Lower leg skin (tissue), 4 donors: ENCODE measurements around the gene PDXK. TPM values are rescaled to one million over a fixed set of nuclear protein-coding genes. Genes with fewer than 3 reads are reported as not detected.

Experiments used
- DNase-seq, 2 donors: peaks; one replicate each; pipeline ENCODE4 v3.0.0-alpha.2; 2019; ENCODE audit warnings: low spot score in 2 of 2
- H3K4me3 ChIP-seq: fragments of 200-600 bp; sonication (generic); 2 replicates; pipeline ENCODE4 v1.5.1; 2017; ENCODE audit warnings: mild to moderate bottlenecking, low read depth; ENCODE audit not compliant: poor library complexity, severe bottlenecking
- CTCF ChIP-seq, 3 donors: fragments of 450-650 bp; IDR thresholded peaks; one replicate each; pipeline ENCODE4 v1.5.1; 2016; ENCODE audit warnings: antibody characterized with exemption in 3 of 3, mild to moderate bottlenecking in 3 of 3, moderate library complexity in 2 of 3
- POLR2A ChIP-seq, 2 donors: fragments of 450-650 bp; IDR thresholded peaks; one replicate each; pipeline ENCODE4 v1.6.1; 2016 to 2017; ENCODE audit warnings: antibody characterized with exemption in 2 of 2, mild to moderate bottlenecking in 1 of 2, moderate library complexity in 1 of 2
- WGBS, 2 donors: methylation state at CpG; one replicate each; pipeline ENCODE4 v1.1.5; 2018; 5-methylcytosine and 5-hydroxymethylcytosine counted together
- intact Hi-C: fragments of 100-400 bp; cut with DNase I; formaldehyde crosslinking; loops from one replicate; pipeline ENCODE4 v1.15.0; 2023; ENCODE audit warnings: low total_unique reads
- total RNA-seq, 4 donors: library from RNA; depleted of rRNA; stranded (reverse); fragments of >200 nt; gene quantifications; one replicate each; pipeline ENCODE4 v1.1.0, GENCODE V29; 2016

The PDXK gene
- total RNA-seq, 4 donors from 2014 or later, result 19.5 to 55.6 (median 42.1) TPM

- intact Hi-C loops, result no loop called here
- TF ChIP-seq POLR2A (IDR thresholded peaks at IDR 0.05), result no peak
- no peak for TF ChIP-seq CTCF (IDR thresholded peaks at IDR 0.05)
- WGBS, 2 donors, result 85 to 88% methylated on average over 17 to 18 of the region's 18 CpGs
- H3K4me3 ChIP-seq, result no peak overlapping the region
- DNase-seq, result no peak
Observed at GRCh38 chr21:43749651-43750262, 30.8 kb downstream of the PDXK start.

GRCh38 chr21:43750339-43751033, 31.6 kb downstream of the PDXK start:
- no peak for DNase-seq
- TF ChIP-seq CTCF (IDR thresholded peaks at IDR 0.05), result no peak
- TF ChIP-seq POLR2A (IDR thresholded peaks at IDR 0.05), result no peak
- 78 to 80% methylated on average over 25 to 28 of the region's 28 CpGs for WGBS, 2 donors
- intact Hi-C loops, result no loop called here
- H3K4me3 ChIP-seq, result no peak overlapping the region

- no peak for DNase-seq
- intact Hi-C loops, result no loop called here
- WGBS, 2 donors, result 90 to 96% methylated on average over 21 to 30 of the region's 31 CpGs
Observed at GRCh38 chr21:43751955-43752591, 33.1 kb downstream of the PDXK start.

GRCh38 chr21:43752758-43753438, 34.0 kb downstream of the PDXK start:
- no peak overlapping the region for H3K4me3 ChIP-seq
- 96% methylated on average over 28 of the region's 28 CpGs for WGBS, 2 donors
- TF ChIP-seq CTCF (IDR thresholded peaks at IDR 0.05), result no peak
- TF ChIP-seq POLR2A (IDR thresholded peaks at IDR 0.05), result no peak
- DNase-seq, result no peak
- intact Hi-C loops, result no loop called here

More at GRCh38 chr21:43751955-43752591, 33.1 kb downstream of the PDXK start:
- H3K4me3 ChIP-seq, result no peak overlapping the region
- TF ChIP-seq CTCF (IDR thresholded peaks at IDR 0.05) (no peak), POLR2A (IDR thresholded peaks at IDR 0.05) (no peak)

GRCh38 chr21:43753439-43753799, 34.5 kb downstream of the PDXK start:
- TF ChIP-seq CTCF (IDR thresholded peaks at IDR 0.05), result no peak
- intact Hi-C loops, result no loop called here
- H3K4me3 ChIP-seq, result no peak overlapping the region
- no peak for DNase-seq
- 84 to 92% methylated on average over 13 to 16 of the region's 16 CpGs for WGBS, 2 donors
